Fibroblast of lung (primary cell): ENCODE results near the gene ARHGEF10L. TPM values are rescaled to one million over a fixed set of nuclear protein-coding genes. Genes with fewer than 3 reads are reported as not detected.

Experiments used
- DNase-seq, 2 donors: peaks; one replicate each; pipeline versions ENCODE4 v3.0.0 to v3.0.0-alpha.2; 2010; ENCODE audit warnings: low read depth in 2 of 2
- H2AFZ ChIP-seq: 2 replicates; pipeline ENCODE4 v1.5.1; 2012; ENCODE audit warnings: low read length, control low read depth, inconsistent platforms
- H3K27ac ChIP-seq: 2 replicates; pipeline ENCODE4 v1.5.1; 2011; ENCODE audit warnings: low read length, control low read depth; ENCODE audit not compliant: insufficient read depth
- H3K27me3 ChIP-seq: 2 replicates; pipeline ENCODE4 v1.5.1; 2011; ENCODE audit warnings: mild to moderate bottlenecking, low read length; ENCODE audit not compliant: control insufficient read depth, insufficient read depth
- H3K36me3 ChIP-seq: 2 replicates; pipeline ENCODE4 v1.5.1; 2011; ENCODE audit warnings: low read length; ENCODE audit not compliant: control insufficient read depth, insufficient read depth
- H3K4me1 ChIP-seq: 2 replicates; pipeline ENCODE4 v1.5.1; 2011; ENCODE audit warnings: low read length; ENCODE audit not compliant: control insufficient read depth, insufficient read depth; ENCODE audit errors: extremely low read depth
- H3K4me2 ChIP-seq: 2 replicates; pipeline ENCODE4 v1.5.1; 2011; ENCODE audit warnings: low read length, control low read depth; ENCODE audit not compliant: insufficient read depth; ENCODE audit errors: extremely low read depth
- H3K4me3 ChIP-seq, 4 experiments: fragments of 200-600 bp in 1 of 4; sonication (generic) in 1 of 4; replicated peaks in 1 of 4; 2 replicates each; pipeline ENCODE4 v1.5.1; 2011 to 2016; ENCODE audit warnings: low read length in 4 of 4, low read depth in 3 of 4, mild to moderate bottlenecking in 3 of 4, control low read depth in 2 of 4, inconsistent platforms in 1 of 4, mixed read lengths in 1 of 4; ENCODE audit not compliant: insufficient read depth in 1 of 4; ENCODE audit errors: control extremely low read depth in 1 of 4
- H3K79me2 ChIP-seq: 2 replicates; pipeline ENCODE4 v1.5.1; 2012; ENCODE audit warnings: mild to moderate bottlenecking, low read length, inconsistent platforms; ENCODE audit not compliant: control insufficient read depth, insufficient read depth
- H3K9ac ChIP-seq: 2 replicates; pipeline ENCODE4 v1.5.1; 2011; ENCODE audit warnings: mild to moderate bottlenecking, low read length, control low read depth; ENCODE audit not compliant: insufficient read depth
- H3K9me3 ChIP-seq: 2 replicates; pipeline ENCODE4 v1.5.1; 2012; ENCODE audit warnings: low read depth, low read length; ENCODE audit not compliant: control insufficient read depth, insufficient read depth
- H4K20me1 ChIP-seq: 2 replicates; pipeline ENCODE4 v1.5.1; 2011; ENCODE audit warnings: low read length; ENCODE audit not compliant: control insufficient read depth, insufficient read depth; ENCODE audit errors: extremely low read depth
- CTCF ChIP-seq, 2 donors: IDR thresholded peaks in 1 of 2; conservative IDR thresholded peaks in 1 of 2; 1 replicate in 1 of 2; 2 replicates in 1 of 2; pipeline ENCODE4 v1.5.1; 2011 to 2012; ENCODE audit warnings: low read length in 2 of 2, control low read depth in 1 of 2, inconsistent platforms in 1 of 2, low read depth in 1 of 2, mild to moderate bottlenecking in 1 of 2
- EZH2 ChIP-seq: IDR thresholded peaks from 2 replicates; pipeline ENCODE4 v1.5.1; 2012; ENCODE audit warnings: low read length, control low read depth, mild to moderate bottlenecking; ENCODE audit errors: missing control alignments
- polyA plus RNA-seq, 2 donors: library from polyadenylated mRNA; depleted of rRNA in 1 of 2; stranded (reverse) in 1 of 2; unstranded in 1 of 2; fragments of >200 nt; gene quantifications; 2 replicates each; pipeline ENCODE4 v1.2.1, GENCODE V29; 2011 to 2012; ENCODE audit warnings: missing spikeins in 1 of 2
- total RNA-seq: library from RNA; depleted of rRNA; stranded (reverse); fragments of >200 nt; gene quantifications from 2 replicates; pipeline ENCODE4 v1.2.1, GENCODE V29; 2014

Gene ARHGEF10L
- total and polyA plus RNA-seq, 2 donors (not counting 1 experiment from before 2014, with no cell fraction given) = 11.2 to 24.3 TPM

- Histone ChIP-seq H3K36me3 (no peaks in the 10 kb centered on the region), H3K4me1 (no peaks in the 10 kb centered on the region), H2AFZ (no peak overlapping the region), H3K27me3 (peaks cover 3% of the 10 kb centered on the region), H3K9me3 (no peaks in the 10 kb centered on the region), H3K4me2 (no peak overlapping the region), H4K20me1 (no peaks in the 10 kb centered on the region), H3K9ac (no peak overlapping the region), H3K4me3 (no peak overlapping the region), H3K79me2 (no peaks in the 10 kb centered on the region), H3K27ac (no peak overlapping the region)
- no peak for TF ChIP-seq EZH2
- peak; percentile 95 to 97 for TF ChIP-seq CTCF (conservative IDR thresholded peaks at IDR 0.05 in 1 of 2, IDR thresholded peaks at IDR 0.05 in 1 of 2; ENCODE audit: low read depth in 1 of 2, low read length in 2 of 2)
- DNase-seq = peak; percentile 60 to 62
These were observed 45.3 kb upstream of the ARHGEF10L start for GRCh38 chr1:17494114-17494729.

- peaks cover 3% of the 10 kb centered on the region for H3K27me3 ChIP-seq
- TF ChIP-seq EZH2 (no peak), CTCF (conservative IDR thresholded peaks at IDR 0.05 in 1 of 2, IDR thresholded peaks at IDR 0.05 in 1 of 2; ENCODE audit: low read depth in 1 of 2, low read length in 2 of 2) (no peak)
- H3K4me1 ChIP-seq = no peaks in the 10 kb centered on the region
- H3K9ac ChIP-seq = no peak overlapping the region
- H3K4me3 ChIP-seq = no peak overlapping the region
- H4K20me1 ChIP-seq = no peaks in the 10 kb centered on the region
- H3K27ac ChIP-seq = no peak overlapping the region
- DNase-seq = no peak
- no peak overlapping the region for H3K4me2 ChIP-seq
- no peak overlapping the region for H2AFZ ChIP-seq
- no peaks in the 10 kb centered on the region for H3K79me2 ChIP-seq
- no peaks in the 10 kb centered on the region for H3K9me3 ChIP-seq
- no peaks in the 10 kb centered on the region for H3K36me3 ChIP-seq
These were observed 43.1 kb upstream of the ARHGEF10L start for GRCh38 chr1:17496419-17496818.

- no peak overlapping the region for H3K9ac ChIP-seq
- TF ChIP-seq EZH2 = no peak
- no peaks in the 10 kb centered on the region for H3K9me3 ChIP-seq
- no peaks in the 10 kb centered on the region for H3K36me3 ChIP-seq
- no peaks in the 10 kb centered on the region for H4K20me1 ChIP-seq
- no peak for DNase-seq
- H3K4me1 ChIP-seq = no peaks in the 10 kb centered on the region
- no peak overlapping the region for H3K4me2 ChIP-seq
- H2AFZ ChIP-seq = no peak overlapping the region
- H3K79me2 ChIP-seq = no peaks in the 10 kb centered on the region
- no peak overlapping the region for H3K4me3 ChIP-seq
- H3K27ac ChIP-seq = no peak overlapping the region
- H3K27me3 ChIP-seq = peaks cover 3% of the 10 kb centered on the region
These were observed 41.3 kb upstream of the ARHGEF10L start for GRCh38 chr1:17498214-17498613.
